ENCODE measurements around the gene CTNND2.

The CTNND2 gene

GRCh38 chr5:11045411-11045810 is 858.8 kb downstream of the CTNND2 start:
- no peak for DNase-seq (ENCODE audit: low read depth, low spot score)
- no peak overlapping the region for H3K4me3 ChIP-seq (ENCODE audit: insufficient read length, low read depth)
- no peaks in the 10 kb centered on the region for H3K9me3 ChIP-seq (ENCODE audit: insufficient read depth, low read length)
- H3K4me1 ChIP-seq (ENCODE audit: insufficient read depth, insufficient read length): no peaks in the 10 kb centered on the region
- H3K9ac ChIP-seq (ENCODE audit: insufficient read length, low read depth): no peak overlapping the region
- no peaks in the 10 kb centered on the region for H3K27me3 ChIP-seq (ENCODE audit: insufficient read depth, insufficient read length)
- no peaks in the 10 kb centered on the region for H3K36me3 ChIP-seq (ENCODE audit: insufficient read depth, insufficient read length, low read length)
- TF ChIP-seq SUZ12 (IDR thresholded peaks at IDR 0.05; ENCODE audit: extremely low read depth, insufficient read depth, insufficient read length): no peak
- TF ChIP-seq ZNF274 (IDR thresholded peaks at IDR 0.05; ENCODE audit: low read depth, low read length): no peak

DNA sequence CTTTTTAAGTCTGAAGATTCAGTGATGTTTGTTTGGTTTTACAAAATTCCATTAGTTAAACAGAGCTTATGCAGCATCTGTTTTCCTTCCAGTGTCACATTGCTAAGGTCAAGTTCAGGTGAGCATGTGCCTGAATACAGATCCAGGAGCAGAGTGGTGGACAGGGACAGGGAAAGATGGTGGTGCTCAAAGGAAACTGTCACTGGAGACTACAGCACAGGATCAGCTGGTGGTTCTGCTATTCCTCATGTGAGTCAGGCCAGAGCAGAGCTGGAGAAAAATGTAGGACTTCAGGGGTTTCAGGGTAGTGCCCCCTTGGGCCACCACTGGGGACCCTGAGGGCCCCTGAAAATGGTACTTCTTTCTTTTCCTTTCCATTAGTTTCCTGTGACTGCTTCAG is 859.7 kb downstream of the CTNND2 start:
- no peak for DNase-seq (ENCODE audit: low read depth, low spot score)
- no peaks in the 10 kb centered on the region for H3K36me3 ChIP-seq (ENCODE audit: insufficient read depth, insufficient read length, low read length)
- no peak overlapping the region for H3K4me3 ChIP-seq (ENCODE audit: insufficient read length, low read depth)
- no peak overlapping the region for H3K9ac ChIP-seq (ENCODE audit: insufficient read length, low read depth)
- no peaks in the 10 kb centered on the region for H3K4me1 ChIP-seq (ENCODE audit: insufficient read depth, insufficient read length)
- no peaks in the 10 kb centered on the region for H3K9me3 ChIP-seq (ENCODE audit: insufficient read depth, low read length)
- no peaks in the 10 kb centered on the region for H3K27me3 ChIP-seq (ENCODE audit: insufficient read depth, insufficient read length)
- TF ChIP-seq ZNF274 (IDR thresholded peaks at IDR 0.05; ENCODE audit: low read depth, low read length): no peak
- no peak for TF ChIP-seq SUZ12 (IDR thresholded peaks at IDR 0.05; ENCODE audit: extremely low read depth, insufficient read depth, insufficient read length)
- TF ChIP-seq YY1 (IDR thresholded peaks at IDR 0.05; ENCODE audit: insufficient read depth, insufficient read length): no peak

DNA sequence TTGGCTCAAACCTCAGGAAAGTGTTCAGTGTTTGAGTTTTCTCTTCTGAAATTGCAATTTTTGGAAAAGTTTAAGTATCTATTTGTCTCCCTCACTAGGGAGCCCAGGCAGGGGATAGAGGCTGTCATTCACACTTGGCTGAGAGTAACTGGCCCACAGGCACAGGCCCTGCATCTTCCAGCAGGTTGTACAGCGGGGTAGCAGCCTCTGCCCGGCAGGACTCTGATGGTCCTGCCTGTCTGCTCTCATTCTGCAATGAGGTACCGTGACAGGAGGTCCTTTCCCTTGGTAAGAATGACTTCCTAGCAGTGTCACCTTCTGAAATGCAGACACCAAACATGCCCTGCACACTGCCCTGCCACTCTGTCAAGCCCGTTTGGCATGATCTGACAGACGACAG is 860.4 kb downstream of the CTNND2 start:
- no peaks in the 10 kb centered on the region for H3K9me3 ChIP-seq (ENCODE audit: insufficient read depth, low read length)
- no peak overlapping the region for H3K9ac ChIP-seq (ENCODE audit: insufficient read length, low read depth)
- H3K4me3 ChIP-seq (ENCODE audit: insufficient read length, low read depth): no peak overlapping the region
- no peaks in the 10 kb centered on the region for H3K27me3 ChIP-seq (ENCODE audit: insufficient read depth, insufficient read length)
- H3K36me3 ChIP-seq (ENCODE audit: insufficient read depth, insufficient read length, low read length): no peaks in the 10 kb centered on the region
- H3K4me1 ChIP-seq (ENCODE audit: insufficient read depth, insufficient read length): no peaks in the 10 kb centered on the region
- DNase-seq (ENCODE audit: low read depth, low spot score): no peak
- TF ChIP-seq ZNF274 (IDR thresholded peaks at IDR 0.05; ENCODE audit: low read depth, low read length) (no peak), SUZ12 (IDR thresholded peaks at IDR 0.05; ENCODE audit: extremely low read depth, insufficient read depth, insufficient read length) (no peak), YY1 (IDR thresholded peaks at IDR 0.05; ENCODE audit: insufficient read depth, insufficient read length) (no peak)

DNA sequence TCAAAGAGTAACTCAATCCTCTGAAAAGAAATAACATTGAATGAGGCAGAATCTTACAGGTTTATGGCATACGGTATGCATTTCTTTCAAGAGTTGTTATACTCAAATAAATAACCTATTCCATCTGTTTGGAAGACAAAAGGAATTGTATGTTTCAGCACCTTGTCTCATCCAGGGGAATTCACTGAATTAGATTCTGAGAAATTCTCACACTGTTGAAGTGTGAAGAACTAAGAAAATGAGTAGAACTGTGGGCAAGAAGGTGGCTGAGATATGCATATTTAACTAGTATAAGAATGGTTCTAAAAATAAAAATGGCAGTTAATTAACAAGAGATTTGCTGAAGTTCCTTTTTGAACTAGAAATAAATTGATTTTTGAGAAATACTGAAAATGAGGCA is 863.9 kb downstream of the CTNND2 start:
- Histone ChIP-seq H3K4me3 (ENCODE audit: insufficient read length, low read depth) (no peak overlapping the region), H3K9me3 (ENCODE audit: insufficient read depth, low read length) (no peaks in the 10 kb centered on the region), H3K4me1 (ENCODE audit: insufficient read depth, insufficient read length) (no peaks in the 10 kb centered on the region), H3K27me3 (ENCODE audit: insufficient read depth, insufficient read length) (no peaks in the 10 kb centered on the region), H3K36me3 (ENCODE audit: insufficient read depth, insufficient read length, low read length) (no peaks in the 10 kb centered on the region), H3K9ac (ENCODE audit: insufficient read length, low read depth) (no peak overlapping the region)
- DNase-seq (ENCODE audit: low read depth, low spot score): no peak
- TF ChIP-seq YY1 (IDR thresholded peaks at IDR 0.05; ENCODE audit: insufficient read depth, insufficient read length) (no peak), ZNF274 (IDR thresholded peaks at IDR 0.05; ENCODE audit: low read depth, low read length) (no peak), SUZ12 (IDR thresholded peaks at IDR 0.05; ENCODE audit: extremely low read depth, insufficient read depth, insufficient read length) (no peak)

DNA sequence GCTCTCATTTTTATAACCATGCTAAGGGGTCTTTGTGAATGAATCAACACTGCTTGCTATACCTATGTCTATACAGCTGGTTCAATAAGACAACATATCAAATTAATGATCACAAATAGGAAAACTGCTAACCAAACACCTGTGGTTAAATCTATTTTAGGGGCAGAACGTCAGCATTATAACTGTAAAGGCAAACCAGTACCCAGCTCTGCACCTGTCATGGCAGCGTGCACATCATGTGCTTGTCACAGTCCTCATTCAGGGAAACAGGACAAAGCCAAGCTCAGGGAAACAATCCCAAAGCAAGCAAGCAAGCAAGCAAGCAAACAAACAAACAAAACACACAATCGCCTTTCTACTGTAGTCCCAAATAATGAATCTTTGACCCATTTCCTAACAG is 865.5 kb downstream of the CTNND2 start:
- DNase-seq (ENCODE audit: low read depth, low spot score): no peak
- Histone ChIP-seq H3K27me3 (ENCODE audit: insufficient read depth, insufficient read length) (no peaks in the 10 kb centered on the region), H3K9me3 (ENCODE audit: insufficient read depth, low read length) (no peaks in the 10 kb centered on the region), H3K4me1 (ENCODE audit: insufficient read depth, insufficient read length) (no peaks in the 10 kb centered on the region), H3K4me3 (ENCODE audit: insufficient read length, low read depth) (no peak overlapping the region), H3K9ac (ENCODE audit: insufficient read length, low read depth) (no peak overlapping the region), H3K36me3 (ENCODE audit: insufficient read depth, insufficient read length, low read length) (no peaks in the 10 kb centered on the region)
- TF ChIP-seq YY1 (IDR thresholded peaks at IDR 0.05; ENCODE audit: insufficient read depth, insufficient read length) (no peak), SUZ12 (IDR thresholded peaks at IDR 0.05; ENCODE audit: extremely low read depth, insufficient read depth, insufficient read length) (no peak), ZNF274 (IDR thresholded peaks at IDR 0.05; ENCODE audit: low read depth, low read length) (no peak)

GRCh38 chr5:11037941-11038340 is 866.3 kb downstream of the CTNND2 start:
- no peak for TF ChIP-seq YY1 (IDR thresholded peaks at IDR 0.05; ENCODE audit: insufficient read depth, insufficient read length)
- no peak for TF ChIP-seq ZNF274 (IDR thresholded peaks at IDR 0.05; ENCODE audit: low read depth, low read length)
- TF ChIP-seq SUZ12 (IDR thresholded peaks at IDR 0.05; ENCODE audit: extremely low read depth, insufficient read depth, insufficient read length): no peak
- Histone ChIP-seq H3K4me1 (ENCODE audit: insufficient read depth, insufficient read length) (no peaks in the 10 kb centered on the region), H3K9me3 (ENCODE audit: insufficient read depth, low read length) (no peaks in the 10 kb centered on the region), H3K27me3 (ENCODE audit: insufficient read depth, insufficient read length) (no peaks in the 10 kb centered on the region), H3K4me3 (ENCODE audit: insufficient read length, low read depth) (no peak overlapping the region), H3K9ac (ENCODE audit: insufficient read length, low read depth) (no peak overlapping the region), H3K36me3 (ENCODE audit: insufficient read depth, insufficient read length, low read length) (no peaks in the 10 kb centered on the region)
- no peak for DNase-seq (ENCODE audit: low read depth, low spot score)

- no peak for TF ChIP-seq SUZ12 (IDR thresholded peaks at IDR 0.05; ENCODE audit: extremely low read depth, insufficient read depth, insufficient read length)
- TF ChIP-seq ZNF274 (IDR thresholded peaks at IDR 0.05; ENCODE audit: low read depth, low read length): no peak
- no peak for TF ChIP-seq YY1 (IDR thresholded peaks at IDR 0.05; ENCODE audit: insufficient read depth, insufficient read length)
- Histone ChIP-seq H3K27me3 (ENCODE audit: insufficient read depth, insufficient read length) (no peaks in the 10 kb centered on the region), H3K9ac (ENCODE audit: insufficient read length, low read depth) (no peak overlapping the region), H3K9me3 (ENCODE audit: insufficient read depth, low read length) (no peaks in the 10 kb centered on the region), H3K4me3 (ENCODE audit: insufficient read length, low read depth) (no peak overlapping the region), H3K36me3 (ENCODE audit: insufficient read depth, insufficient read length, low read length) (no peaks in the 10 kb centered on the region), H3K4me1 (ENCODE audit: insufficient read depth, insufficient read length) (no peaks in the 10 kb centered on the region)
- DNase-seq (ENCODE audit: low read depth, low spot score): no peak
Observed at GRCh38 chr5:11037080-11037479, 867.2 kb downstream of the CTNND2 start.

DNA sequence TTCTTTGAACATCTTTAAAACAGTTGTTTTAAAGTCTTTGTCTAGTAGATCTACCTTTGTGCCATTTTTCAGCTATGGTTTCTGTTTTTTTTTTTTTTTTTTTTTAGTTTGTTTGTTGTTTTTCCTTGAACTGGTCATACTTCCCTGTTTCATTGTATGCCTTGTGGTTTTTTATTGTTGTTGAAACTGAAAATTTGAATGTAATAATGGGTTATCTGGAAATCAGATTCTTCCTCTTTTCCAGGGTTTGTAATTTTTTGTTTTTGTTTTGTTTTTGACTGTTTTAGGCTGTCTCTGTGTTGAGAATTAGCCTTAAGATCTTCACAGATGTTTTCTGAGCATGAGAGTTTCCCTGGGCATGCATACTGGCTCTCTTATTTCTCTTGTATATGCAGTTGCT is 873.6 kb downstream of the CTNND2 start:
- no peaks in the 10 kb centered on the region for H3K36me3 ChIP-seq (ENCODE audit: insufficient read depth, insufficient read length, low read length)
- peaks cover 18% of the 10 kb centered on the region for H3K9me3 ChIP-seq (ENCODE audit: insufficient read depth, low read length)
- DNase-seq (ENCODE audit: low read depth, low spot score): no peak
- no peak overlapping the region for H3K9ac ChIP-seq (ENCODE audit: insufficient read length, low read depth)
- H3K4me3 ChIP-seq (ENCODE audit: insufficient read length, low read depth): no peak overlapping the region
- TF ChIP-seq YY1 (IDR thresholded peaks at IDR 0.05; ENCODE audit: insufficient read depth, insufficient read length): no peak
- TF ChIP-seq SUZ12 (IDR thresholded peaks at IDR 0.05; ENCODE audit: extremely low read depth, insufficient read depth, insufficient read length): no peak
- no peak for TF ChIP-seq ZNF274 (IDR thresholded peaks at IDR 0.05; ENCODE audit: low read depth, low read length)
- H3K27me3 ChIP-seq (ENCODE audit: insufficient read depth, insufficient read length): no peaks in the 10 kb centered on the region
- H3K4me1 ChIP-seq (ENCODE audit: insufficient read depth, insufficient read length): no peaks in the 10 kb centered on the region
